Fibroblast of skin of right biceps (primary cell): ENCODE measurements around the gene SCGB3A2.
A peak's percentile ranks its signal among the peaks of the same experiment; 100 is the strongest.
"Not testable (repeated sequence)": the region's sequence is repeated elsewhere in the genome, so short reads cannot be mapped to it uniquely, and the experiment has no call there.

Source experiments
- DNase-seq: peaks from one replicate; pipeline ENCODE4 v3.0.0-alpha.2; 2013

SCGB3A2 gene

DNA sequence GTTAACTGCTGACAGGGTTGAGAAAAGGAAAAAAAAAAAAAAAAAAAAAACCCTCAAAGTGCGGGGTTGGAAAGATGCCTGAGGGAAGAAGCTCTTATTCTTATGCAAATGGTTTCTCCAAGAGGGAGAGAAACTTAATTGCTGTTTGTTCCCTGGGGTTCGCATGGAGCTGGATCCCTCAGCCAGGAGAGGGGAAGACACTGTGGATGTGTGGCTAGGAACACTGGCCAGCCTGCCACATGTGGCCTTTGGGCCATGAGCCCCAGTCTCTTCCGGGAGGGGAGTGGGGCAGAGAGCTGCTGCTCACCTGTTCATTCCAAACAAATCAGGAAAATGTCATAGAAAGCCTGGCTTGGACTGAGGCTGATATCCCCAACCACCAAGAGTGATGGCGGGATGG lies 9.4 kb upstream of the SCGB3A2 start:
- no peak for DNase-seq

DNA sequence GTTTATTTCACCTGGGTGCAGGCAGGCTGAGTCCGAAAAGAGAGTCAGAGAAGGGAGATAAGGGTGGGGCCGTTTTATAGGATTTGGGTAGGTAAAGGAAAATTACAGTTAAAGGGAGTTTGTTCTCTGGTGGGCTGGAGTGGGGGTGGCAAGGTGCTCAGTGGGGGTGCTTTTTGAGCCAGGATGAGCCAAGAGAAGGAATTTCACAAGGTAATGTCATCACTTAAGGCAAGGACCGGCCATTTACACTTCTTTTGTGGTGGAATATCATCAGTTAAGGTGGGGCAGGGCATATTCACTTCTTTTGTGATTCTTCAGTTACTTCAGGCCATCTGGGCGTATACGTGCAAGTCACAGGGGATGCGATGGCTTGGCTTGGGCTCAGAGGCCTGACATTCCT lies 8.6 kb upstream of the SCGB3A2 start:
- not testable (repeated sequence) for DNase-seq

DNA sequence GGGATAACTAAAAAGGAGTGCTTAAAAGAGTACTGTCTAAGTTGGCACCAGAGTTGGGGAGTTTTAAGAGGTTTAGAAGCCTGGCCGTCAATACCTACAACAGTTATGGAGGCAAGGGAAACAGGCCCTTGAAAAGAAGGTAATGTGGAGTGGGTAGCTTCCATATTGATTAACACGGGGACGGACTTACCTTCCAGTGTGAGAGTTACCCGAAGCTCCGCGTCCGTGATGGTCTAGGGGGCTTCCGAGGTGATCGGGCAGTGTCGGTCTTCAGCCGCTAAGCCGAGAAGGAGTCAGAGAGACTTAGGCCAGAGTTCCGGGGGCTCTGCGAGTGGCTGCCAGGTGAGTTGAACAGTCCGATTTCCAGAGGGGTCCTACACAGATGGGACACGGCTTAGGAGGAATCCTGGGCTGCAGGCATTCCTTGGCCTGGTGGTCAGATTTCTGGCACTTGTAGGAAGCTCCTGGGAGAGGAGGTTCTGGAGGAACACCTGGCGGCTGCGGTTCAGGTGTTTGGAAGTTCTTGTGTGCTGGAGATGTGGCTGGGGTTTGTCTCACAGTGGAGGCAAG lies 6.4 kb upstream of the SCGB3A2 start:
- DNase-seq, result not testable (repeated sequence)

DNA sequence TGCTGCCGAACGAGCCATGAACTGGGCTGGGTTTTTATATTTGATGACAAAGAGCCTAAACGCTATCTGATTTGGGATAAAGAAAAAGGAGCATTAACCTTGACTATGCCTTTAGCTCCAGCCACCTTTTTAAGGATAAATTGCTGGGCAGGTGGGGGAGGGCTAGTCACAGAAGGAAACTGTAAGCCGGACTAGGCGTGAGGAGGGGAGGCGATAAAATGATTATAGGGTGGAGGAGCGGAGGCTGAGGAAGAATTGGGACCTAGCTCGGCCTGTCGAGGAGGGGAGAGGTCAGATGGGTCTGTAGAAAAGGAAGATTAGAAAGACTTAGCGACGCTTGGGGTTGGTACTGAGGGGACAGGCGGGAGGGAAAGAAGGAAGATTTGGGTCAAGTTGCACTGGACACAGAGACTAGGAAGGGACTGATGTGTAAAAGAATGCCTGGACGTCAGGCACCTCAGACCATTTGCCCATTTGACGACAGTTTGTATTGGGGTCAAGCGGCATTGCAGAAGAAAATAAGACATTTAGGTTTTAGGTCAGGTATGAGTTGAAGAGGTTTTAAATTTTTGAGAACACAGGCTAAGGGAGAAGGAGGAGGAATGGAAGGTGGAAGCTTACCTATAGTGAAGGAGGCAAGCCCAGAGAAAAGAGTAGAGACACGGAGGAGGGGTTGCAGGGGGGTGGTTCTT lies 5.6 kb upstream of the SCGB3A2 start:
- DNase-seq, result not testable (repeated sequence)

DNA sequence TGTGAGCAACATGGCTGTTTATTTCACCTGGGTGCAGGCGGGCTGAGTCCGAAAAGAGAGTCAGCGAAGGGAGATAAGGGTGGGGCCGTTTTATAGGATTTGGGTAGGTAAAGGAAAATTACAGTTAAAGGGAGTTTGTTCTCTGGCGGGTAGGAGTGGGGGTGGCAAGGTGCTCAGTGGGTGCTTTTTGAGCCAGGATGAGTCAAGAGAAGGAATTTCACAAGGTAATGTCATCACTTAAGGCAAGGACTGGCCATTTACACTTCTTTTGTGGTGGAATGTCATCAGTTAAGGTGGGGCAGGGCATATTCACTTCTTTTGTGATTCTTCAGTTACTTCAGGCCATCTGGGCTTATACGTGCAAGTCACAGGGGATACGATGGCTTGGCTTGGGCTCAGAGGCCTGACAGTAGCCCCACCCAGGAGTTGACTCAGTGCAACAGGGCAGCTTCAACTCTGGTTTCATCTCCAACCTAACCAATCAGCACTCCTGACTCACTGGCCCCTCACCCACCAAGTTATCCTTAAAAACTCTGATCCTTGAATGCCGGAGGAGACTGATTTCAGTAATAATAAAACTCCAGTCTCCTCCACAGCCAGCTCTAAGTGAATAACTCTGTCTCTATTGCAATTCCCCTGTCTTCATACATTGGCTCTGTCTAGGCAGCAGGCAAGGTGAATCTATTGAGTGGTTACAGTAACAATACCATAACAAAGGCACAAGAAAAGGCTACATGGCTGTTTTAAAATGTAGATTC lies 4.2 kb upstream of the SCGB3A2 start:
- not testable (repeated sequence) for DNase-seq

DNA sequence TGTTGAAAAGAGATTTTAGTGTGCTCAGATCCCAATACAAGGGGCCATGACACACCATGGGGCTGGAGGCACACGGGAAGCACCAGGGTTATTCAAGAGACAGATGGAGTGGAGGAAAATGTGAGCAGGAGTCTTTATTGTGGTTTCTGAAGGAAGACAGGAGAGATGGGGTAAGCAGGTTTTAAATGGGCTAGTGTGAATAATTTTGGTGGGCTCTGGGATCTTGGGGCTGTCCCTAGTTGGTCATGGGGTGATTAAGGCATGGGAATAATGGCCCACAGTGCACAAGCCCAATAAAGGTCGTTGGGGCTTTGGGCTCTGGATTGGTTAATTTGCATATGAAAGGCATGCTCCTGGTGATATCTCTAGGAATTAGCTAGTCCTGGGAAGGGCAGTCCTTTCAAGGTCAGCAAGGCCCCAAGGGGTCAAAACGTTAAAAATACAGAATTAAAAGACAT lies 3.6 kb upstream of the SCGB3A2 start:
- no peak for DNase-seq

DNA sequence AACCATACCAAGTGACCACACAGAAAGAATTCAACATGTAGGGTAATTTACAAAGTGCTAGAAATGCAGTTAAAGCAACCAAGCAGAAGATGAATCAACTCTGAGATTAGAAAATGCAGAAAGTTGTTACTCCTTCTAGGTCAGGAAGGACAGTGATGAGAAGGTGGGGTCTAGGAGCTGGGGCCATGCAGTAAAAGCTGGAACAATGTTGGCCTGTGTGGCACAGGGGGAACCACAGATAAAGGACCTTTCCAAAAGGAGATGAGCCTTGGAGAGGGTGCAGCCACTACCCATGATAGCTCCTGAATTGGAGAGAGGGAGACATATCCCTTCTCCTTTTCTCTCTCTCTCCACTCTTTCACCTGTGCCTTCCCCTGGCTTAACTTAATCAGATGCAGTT lies 2.4 kb upstream of the SCGB3A2 start:
- DNase-seq, result no peak

DNA sequence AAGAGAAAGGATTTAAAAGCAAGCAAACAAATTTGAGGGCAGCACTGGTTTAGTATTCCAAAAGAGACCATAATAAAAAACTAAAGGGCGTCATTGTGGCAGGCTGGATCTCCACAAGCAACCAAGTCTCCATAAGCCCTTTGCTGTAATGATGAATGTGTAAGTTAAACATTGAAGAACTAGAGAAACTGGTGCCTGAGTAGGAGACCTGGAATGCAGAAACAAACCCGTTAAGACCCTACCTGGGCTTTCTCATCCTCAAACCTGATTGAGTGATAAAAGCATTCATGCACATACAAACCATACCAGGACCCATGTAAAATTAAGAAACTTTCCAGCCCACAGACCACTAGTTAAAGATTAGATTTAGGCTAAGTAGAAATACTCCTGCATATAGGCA lies 1.9 kb upstream of the SCGB3A2 start:
- no peak for DNase-seq

DNA sequence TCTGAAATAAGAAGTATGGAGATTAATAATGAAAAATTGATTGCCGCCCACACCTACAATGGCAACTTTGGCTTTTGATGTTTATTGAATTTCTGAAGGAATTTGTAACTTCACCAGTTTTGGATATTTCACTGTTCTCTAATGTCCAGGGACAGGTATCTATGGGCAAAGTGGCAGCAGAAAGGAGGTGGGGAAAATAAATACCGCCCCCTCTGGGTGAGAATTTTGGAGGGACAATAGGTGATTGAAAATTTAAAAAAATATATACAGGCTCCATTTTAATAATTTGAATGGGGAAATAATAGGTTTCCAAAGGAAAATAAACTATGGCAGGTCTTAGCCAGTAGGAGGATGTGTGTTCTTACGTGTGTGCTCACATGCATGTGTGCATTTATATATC lies 1.3 kb downstream of the SCGB3A2 start:
- no peak for DNase-seq

DNA sequence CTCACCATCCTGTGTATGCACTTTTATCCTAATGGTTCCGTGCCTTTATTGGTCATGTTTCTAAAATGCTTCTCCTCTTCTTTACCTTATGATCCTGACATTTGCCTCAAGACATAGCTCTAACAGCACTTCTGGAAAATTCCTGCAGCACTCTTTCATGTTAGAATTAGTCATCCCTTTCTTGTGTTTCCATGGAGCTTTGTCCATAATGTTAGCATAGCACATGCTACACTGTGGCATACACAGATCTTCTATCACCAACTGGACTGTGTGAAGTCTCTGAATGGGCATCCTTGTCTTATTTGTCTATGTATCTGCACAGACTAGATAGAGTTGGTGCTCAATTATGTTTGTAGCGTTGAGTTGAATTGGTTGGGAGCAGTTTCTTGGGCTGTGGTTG lies 2.0 kb downstream of the SCGB3A2 start:
- DNase-seq, result no peak

DNA sequence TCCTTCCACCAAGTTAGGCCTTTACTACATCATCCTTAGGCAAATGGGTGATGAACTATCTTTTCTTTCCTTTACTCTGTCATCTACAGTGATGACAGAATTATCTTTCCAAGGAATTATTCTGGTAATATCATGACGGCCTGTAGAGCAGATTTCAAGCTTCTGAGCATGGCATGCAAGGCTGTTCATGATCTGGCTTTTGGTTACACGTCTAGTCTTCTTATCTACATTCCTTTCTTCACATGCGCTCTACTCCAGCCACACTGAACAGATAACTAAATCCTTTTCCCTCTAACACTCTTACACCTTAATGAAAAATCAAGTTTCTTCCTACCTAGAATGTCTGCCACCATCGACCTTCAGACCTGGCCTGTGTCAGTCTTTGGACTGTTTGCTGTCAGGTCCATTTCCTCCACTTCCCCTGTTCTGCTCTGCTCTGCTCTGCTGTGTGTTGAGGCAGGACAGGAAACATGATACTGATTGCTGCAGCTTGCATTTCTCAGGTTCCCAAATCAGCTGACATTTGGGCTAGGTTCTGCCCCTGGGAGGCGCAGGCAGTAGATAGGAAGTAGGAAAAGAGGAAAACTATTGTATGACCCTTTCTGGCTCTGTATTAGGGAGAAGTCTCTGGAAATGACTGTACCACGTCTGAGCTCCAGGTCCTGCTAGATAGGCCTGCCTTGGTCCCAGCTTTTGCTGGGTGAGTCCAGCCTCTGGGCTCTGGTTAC lies 4.2 kb downstream of the SCGB3A2 start:
- no peak for DNase-seq

DNA sequence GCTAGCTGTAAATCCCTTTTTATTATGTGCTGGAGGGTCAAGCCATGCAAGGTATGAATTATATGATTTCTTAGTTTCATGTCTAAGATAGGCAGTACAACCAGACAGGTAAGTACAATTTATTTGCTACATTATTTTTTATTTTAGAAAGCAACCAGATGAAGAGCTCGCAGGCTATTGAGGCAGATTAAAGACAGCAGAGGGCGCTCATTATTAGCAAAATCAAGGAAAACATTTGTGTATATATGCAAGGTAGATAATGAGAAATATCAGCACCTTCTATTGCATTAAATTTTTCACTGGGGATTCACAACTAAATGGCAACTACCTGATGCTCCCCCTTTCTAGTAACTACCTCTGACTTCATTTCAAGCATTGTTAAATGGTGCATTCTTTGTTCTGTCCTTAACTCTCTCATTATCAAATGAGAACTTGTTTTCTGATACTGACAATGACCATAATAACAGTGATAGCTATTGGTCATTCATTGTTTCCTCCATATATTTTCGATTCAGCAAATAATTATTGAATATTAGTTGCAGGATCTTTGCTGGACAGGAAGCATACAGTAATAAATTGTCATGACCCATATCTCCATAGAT lies 8.6 kb downstream of the SCGB3A2 start:
- no peak for DNase-seq

DNA sequence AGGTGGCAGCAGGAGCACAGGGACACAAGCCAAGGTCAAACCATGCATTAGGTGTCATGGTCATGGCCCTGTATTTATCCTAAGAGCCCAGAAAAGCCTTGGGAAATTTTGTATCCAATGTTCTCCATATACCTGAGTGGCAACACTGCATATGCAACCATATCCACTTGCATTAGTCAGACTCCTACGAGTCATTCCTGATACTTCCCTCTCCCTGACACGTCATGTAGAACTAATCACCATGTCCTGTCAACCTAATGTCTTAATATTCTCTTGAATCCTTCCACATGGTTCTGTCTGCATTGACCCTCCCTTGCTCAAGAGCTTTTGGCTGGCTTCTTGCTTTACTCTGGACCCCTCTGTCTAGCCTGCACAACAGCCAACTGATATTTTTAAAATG lies 9.4 kb downstream of the SCGB3A2 start:
- peak; percentile 17 for DNase-seq

DNA sequence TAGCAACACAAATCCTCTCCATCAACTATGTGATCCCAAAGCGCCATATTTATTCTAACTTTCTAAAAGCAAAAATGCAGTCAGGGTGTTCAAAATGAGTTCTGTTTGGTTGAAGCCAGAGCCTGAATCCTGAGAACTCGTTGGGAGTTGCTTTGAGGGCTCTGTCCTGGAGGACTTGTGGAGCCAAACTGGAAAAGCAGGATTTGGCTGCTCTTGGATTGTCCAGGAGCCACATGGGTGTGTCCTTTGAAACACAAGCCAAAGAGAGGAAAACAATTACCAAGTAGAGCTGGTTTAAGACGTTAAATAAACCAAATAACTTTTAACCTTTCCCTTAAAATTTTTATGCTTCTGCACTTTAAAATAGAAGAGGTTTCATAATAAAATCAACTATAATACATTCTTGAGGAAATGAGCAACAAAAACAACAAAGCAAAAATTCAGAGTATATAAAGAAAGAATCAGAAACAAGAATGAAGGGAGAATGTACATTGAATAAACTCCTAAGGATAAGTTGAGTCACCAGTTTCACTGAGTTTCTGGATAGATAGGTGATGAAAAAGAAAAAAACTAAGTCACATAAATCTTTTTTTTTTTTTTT lies 14.3 kb downstream of the SCGB3A2 start:
- no peak for DNase-seq

DNA sequence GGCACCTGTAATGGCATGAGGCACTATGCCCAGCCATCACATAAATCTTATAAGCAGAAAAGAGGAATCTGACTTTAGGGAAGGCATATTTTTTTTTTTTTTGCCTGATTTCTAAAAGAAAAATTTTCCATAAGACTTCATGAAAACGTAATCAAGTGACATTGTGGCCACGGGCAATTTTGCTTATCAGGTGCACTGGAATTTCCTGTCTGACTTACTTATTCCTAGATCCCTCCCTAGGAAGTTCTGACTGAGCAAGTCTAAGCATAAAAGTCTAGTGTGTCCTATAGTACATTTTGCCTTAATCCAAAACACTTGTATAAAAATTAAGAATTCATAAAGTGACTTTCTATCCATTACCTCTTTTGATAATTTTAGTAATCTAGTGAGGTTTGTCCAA lies 15.3 kb downstream of the SCGB3A2 start:
- DNase-seq, result no peak

DNA sequence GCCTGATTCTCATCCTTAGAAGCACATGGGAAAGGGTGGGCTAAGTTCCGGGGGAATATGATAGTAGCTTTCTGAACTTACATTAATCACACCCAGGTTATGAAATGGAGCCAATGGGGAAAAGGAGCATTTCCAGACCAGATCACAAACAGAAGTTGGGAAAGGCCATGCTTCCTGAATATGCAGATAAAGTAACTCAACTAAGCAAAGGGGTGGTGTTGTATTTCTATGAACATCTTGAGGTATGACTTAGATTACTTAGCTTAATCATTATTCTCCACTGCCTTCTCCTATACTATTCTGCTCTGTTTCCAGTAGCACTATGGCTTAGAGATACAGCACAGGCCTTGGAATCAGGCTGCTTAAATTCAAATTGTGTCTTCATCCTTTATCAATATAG lies 17.4 kb downstream of the SCGB3A2 start:
- DNase-seq, result no peak

DNA sequence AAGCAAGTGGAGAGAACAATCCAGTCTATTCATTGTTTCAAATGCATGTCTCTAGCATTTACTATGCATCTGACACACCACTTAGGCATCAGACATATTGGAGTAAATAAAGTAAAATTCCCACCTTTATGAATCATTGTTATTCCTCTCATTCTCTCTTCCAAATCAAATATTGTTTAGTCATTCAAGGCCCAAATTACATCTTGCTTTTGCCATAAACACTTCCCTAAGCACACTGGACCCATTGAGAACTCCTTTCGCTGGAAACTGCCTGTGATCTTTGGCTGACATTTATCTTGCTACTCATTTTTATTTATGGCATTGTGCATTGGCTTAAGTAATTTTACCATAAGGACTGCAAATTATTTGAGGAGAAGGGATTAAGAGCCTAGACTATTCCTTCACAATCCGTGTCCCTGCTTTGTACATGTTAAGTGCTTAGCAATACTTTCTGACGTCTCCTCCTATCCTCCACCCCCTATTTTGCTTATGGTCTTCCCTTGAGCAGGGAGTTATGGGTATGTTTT lies 20.4 kb downstream of the SCGB3A2 start:
- no peak for DNase-seq

DNA sequence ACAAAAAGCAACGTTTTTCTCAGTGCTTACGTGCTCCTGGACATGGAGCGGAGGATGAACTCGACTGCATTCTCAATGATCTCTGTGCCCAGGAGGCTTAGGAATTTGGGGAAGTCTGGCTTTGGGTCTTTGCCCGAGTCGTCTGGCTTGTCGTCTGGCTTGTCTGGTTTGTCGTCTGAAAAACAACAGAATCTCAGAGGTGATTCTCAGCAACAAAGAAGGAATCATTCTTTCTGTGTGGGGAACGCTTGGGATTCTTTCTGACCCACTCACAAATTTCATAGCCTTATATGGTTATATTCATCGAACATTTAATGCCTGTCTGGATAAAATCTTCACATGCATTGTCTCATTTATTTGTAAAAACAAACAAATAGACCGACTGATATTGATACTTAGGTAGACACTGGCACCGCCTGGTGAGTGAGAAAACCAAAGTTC lies 23.1 kb downstream of the SCGB3A2 start:
- DNase-seq, result peak; percentile 40

DNA sequence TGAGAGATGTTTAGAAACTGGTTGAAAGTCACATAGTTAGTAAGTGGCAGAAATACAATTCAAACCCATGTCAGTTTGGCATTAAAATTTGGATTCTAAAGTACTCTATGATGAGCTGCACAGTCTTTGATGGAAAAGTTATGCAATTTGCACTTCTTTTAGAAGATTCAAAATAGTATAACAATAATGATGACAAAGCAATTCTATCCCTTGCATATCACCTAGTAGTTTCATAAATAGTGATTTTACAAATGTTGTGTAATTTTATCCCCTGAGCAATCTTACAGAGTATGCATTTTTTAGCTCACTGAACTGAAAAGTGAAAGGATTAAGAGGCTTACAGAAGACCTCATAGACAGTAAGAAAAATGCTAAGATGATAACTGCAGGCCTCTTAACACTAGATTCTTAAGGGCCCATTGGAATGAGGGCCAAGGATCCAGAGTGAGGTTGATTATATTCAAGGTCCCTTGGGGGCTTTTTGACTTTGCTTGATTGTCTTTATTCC lies 24.2 kb downstream of the SCGB3A2 start:
- no peak for DNase-seq

DNA sequence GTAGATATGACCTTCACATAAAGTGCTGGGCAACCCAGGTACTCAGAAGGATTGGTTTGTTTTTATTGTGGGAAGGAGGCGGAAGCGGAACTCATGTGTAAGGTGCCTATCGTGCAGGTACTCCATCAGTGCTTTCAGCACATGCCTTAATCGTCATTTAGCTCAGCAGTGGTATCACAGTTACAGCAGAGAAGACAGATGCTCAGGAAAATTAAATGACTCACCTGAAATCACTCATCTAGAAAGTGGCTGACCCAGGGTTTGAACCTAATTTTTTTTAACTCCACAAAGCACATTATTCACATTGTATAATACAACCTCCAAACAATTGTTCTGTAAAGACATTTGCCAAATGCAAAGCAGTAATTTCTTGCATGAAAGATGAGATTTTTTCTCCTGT lies 25.6 kb downstream of the SCGB3A2 start:
- no peak for DNase-seq

DNA sequence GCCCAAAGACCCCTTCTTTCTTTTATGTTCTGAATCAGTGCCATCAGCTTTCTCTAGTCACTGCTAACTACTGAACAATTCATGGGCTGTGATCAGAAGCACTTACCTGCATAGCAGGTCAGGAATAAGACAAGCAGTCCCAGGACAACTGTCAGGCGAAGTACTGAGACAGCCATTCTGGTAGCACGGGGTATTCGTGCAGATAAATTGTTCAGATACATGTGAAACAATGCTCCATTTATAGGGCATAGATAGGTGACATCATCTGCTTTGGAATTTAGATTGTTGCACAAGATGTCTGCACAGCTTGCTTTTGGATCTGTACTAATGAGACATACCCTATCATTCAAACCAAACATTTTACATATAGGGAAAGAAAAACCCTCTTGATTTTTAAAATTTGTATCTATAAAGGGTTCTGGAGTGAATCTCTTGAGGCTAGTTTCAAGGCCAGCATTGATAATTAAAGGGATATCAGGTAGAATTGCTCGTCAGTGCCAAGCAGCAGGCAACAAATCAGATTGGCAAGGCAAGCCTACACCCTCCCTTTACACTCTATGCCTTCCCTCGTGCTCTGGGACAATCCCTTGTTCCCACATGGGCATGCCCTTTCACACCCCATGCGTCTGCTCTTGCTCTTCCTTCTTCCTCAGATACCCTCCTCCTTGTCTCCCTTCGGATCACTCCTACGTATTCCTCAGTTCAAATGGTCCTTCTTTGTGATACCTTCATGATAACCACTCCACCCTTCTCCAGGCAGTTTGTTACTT lies 28.0 kb downstream of the SCGB3A2 start, which contains the start of gene C5orf46:
TSS of gene C5orf46 (minus strand) at position 213 of the 770 bp plus-strand sequence. CDS start at position 176, 37 bp downstream.
- DNase-seq, result peak; percentile 35
